Activated naive CD8-positive, alpha-beta T cell treated with anti-CD3 and anti-CD28 coated beads, Interleukin-2, amount 10 ng/mL, durations not matched to agents 7 days and 5 days (primary cell): ENCODE results near the gene PADI3. TPM values are rescaled to one million over a fixed set of nuclear protein-coding genes. Genes with fewer than 3 reads are reported as not detected.

Source experiments
- ATAC-seq: fragments of 150-1000 bp; cut with Tn5 transposase; one replicate; pipeline ENCODE4 v1.10.0; 2021; ENCODE audit warnings: low read depth, moderate library complexity
- POLR2A ChIA-PET: fragments of 350-600 bp; sonication (Branson Sonifier 250); formaldehyde crosslinking; loops from one replicate; lab custom pipeline; 2021; ENCODE audit warnings: antibody characterized with exemption; lab: Charles Lee
- DNase-seq: peaks from one replicate; pipeline ENCODE4 v3.0.0; 2021
- H3K27ac Mint-ChIP-seq: one replicate; pipeline ENCODE4 v1.8.0; 2022; ENCODE audit warnings: mild to moderate bottlenecking, mixed read lengths
- H3K27me3 Mint-ChIP-seq: one replicate; pipeline ENCODE4 v1.8.0; 2022; ENCODE audit warnings: mild to moderate bottlenecking, moderate library complexity, mixed read lengths
- H3K36me3 Mint-ChIP-seq: one replicate; pipeline ENCODE4 v1.8.0; 2021; ENCODE audit warnings: mild to moderate bottlenecking, mixed read lengths
- H3K4me1 Mint-ChIP-seq: one replicate; pipeline ENCODE4 v1.8.0; 2021; ENCODE audit warnings: mixed read lengths
- H3K4me3 Mint-ChIP-seq: one replicate; pipeline ENCODE4 v1.8.0; 2022; ENCODE audit warnings: mild to moderate bottlenecking, moderate library complexity, mixed read lengths
- H3K9me3 Mint-ChIP-seq: one replicate; pipeline ENCODE4 v1.8.0; 2021; ENCODE audit warnings: mixed read lengths
- total RNA-seq, 2 experiments: library from RNA; stranded (reverse); gene quantifications; one replicate each; pipeline ENCODE4 v1.2.3, GENCODE V29; 2021

Gene PADI3
- total RNA-seq, 2 experiments from 2014 or later: not detected

DNA sequence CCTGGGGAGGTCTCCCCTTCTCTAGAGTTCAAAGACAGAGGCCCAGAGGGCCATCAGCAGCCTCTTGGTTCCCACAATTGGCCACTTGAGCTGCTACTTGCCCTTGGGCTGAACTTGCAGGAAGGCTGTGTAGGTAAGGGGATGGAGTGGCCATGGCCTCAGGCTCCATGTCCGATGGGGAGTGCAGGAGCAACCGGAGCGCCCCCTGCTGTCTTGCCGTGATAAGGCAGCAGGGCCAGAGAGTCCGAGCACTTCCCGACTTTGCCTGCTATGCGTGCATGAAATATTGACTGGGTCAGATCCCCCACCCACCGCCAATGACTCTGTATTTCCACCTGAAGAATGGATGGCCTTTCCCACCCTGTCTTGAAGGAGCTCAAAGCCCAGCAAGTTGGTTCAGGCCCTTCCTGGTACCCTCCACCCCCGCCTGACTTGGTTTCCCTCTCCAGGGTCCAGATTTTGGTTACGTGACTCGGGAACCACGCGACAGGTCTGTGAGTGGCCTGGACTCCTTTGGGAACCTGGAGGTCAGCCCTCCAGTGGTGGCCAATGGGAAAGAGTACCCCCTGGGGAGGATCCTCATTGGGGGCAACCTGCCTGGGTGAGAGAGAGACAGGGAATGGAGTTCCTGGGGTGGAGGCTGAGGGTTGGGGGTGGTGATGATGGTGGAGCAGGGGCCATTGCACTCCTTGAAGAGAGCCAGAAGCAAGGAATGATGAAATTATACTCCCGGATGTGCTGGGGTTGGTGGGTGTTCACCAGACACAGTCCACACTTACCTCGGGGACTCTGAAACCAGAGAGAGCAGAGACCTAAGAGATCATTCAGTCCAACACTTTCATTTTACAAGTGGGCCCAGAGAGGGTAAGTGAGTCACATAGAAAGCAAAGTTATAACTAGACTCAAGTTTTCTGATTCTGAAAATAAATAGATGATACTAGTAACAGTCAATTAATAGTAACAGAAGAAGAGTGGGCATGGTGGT is 25.6 kb downstream of the PADI3 start:
- H3K9me3 Mint-ChIP-seq: no peaks in the 10 kb centered on the region
- peaks cover 15% of the 10 kb centered on the region for H3K27me3 Mint-ChIP-seq
- H3K4me3 Mint-ChIP-seq: no peak overlapping the region
- POLR2A ChIA-PET: no interaction called here
- H3K36me3 Mint-ChIP-seq: no peaks in the 10 kb centered on the region
- DNase-seq (peak; percentile 65), ATAC-seq (no peak)
- H3K4me1 Mint-ChIP-seq: peaks cover 1% of the 10 kb centered on the region
- no peak overlapping the region for H3K27ac Mint-ChIP-seq

DNA sequence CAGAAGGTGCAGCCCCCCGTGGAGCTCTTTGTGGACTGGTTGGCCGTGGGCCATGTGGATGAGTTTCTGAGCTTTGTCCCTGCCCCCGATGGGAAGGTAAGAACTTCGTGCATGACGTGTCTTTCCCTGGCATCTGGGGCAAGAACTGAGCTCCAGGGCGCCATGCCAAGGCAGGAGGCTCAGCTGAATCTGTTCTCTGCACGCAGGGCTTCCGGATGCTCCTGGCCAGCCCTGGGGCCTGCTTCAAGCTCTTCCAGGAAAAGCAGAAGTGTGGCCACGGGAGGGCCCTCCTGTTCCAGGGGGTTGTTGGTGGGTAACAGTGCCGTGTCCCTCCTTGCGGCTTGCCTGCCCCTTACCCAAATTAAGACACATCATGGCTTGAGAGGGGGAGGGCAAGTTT is 27.7 kb downstream of the PADI3 start:
- Mint-ChIP-seq H3K27me3 (peaks cover 17% of the 10 kb centered on the region), H3K9me3 (no peaks in the 10 kb centered on the region), H3K27ac (no peak overlapping the region), H3K36me3 (no peaks in the 10 kb centered on the region), H3K4me1 (peaks cover 1% of the 10 kb centered on the region), H3K4me3 (no peak overlapping the region)
- ATAC-seq (no peak), DNase-seq (no peak)
- POLR2A ChIA-PET: no interaction called here

DNA sequence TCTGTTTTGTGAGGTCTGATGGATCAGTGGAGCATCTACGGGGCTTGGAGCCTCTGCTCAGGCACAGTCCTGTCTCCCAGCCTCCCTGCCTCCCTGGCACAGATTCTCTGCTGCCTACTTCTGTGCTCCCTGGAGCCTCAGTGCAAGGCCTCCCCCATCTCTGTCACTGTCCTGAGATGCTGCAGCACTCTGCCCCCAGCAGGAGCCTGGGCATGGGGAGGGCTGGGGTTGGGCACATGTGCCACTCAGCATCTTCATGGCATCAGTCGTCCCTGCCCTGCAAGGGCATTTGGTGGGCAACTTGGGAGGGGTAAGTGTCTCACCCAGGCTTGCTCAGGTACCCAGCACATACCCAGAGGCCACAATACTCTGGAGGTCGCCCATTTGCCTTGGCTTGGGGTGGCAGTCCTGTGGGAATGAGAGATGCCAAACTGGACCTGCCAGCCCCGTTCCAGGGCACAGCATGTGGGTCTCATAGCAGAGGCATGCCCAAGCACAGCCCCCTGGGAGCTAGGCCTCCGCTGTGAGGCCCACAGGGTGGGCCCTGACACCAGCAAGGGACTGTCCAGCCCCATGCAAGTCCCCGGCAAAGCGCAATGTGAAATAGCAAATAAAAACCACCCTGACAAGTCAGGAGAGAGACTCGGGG is 28.7 kb downstream of the PADI3 start:
- POLR2A ChIA-PET: no interaction called here
- H3K27me3 Mint-ChIP-seq: peaks cover 28% of the 10 kb centered on the region
- no peak for ATAC-seq
- no peak for DNase-seq
- H3K36me3 Mint-ChIP-seq: no peaks in the 10 kb centered on the region
- H3K4me3 Mint-ChIP-seq: no peak overlapping the region
- no peak overlapping the region for H3K27ac Mint-ChIP-seq
- H3K9me3 Mint-ChIP-seq: no peaks in the 10 kb centered on the region
- peaks cover 7% of the 10 kb centered on the region for H3K4me1 Mint-ChIP-seq

DNA sequence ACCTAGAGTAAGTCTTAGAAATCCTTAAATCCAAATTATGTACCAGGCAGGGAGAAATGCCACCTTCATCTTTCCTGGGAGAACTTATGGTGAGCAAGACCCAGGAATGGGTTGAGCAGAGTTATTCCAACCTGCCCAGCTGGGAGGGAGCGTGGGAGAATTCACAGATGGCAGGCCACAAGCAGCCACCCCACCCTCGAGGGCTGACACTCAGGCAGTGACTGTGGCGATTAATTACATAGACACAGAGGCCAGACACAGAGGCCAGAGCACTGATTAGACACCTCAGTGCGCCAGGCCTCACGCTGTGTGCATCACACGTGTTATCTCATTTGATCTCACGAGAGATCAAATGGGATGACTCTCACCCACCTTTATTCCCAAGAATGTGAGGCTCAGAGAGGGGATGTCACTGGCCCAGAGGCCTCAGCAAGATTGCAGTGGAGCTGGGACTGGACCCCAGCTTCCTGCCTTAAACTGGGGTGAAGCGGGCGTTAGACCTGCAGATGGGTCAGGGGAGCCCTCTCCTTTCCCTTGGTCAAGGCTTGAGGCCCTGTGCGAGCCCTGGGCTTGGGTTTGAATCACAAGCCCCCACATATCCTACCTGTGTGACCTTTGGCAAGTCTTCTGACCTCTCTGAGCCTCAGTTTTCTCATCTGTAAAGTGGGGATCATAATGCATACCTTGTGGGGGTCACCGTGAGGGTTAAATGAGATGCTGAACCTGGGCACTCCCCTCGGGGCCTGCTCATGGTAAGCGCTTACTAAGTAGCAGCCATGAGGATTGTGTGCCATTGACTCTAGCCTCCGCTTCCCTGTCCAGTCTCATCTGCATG is 30.3 kb downstream of the PADI3 start:
- ATAC-seq: no peak
- Mint-ChIP-seq H3K36me3 (no peaks in the 10 kb centered on the region), H3K4me1 (peaks cover 7% of the 10 kb centered on the region), H3K9me3 (no peaks in the 10 kb centered on the region), H3K27me3 (peaks cover 28% of the 10 kb centered on the region), H3K27ac (no peak overlapping the region), H3K4me3 (no peak overlapping the region)
- POLR2A ChIA-PET: no interaction called here
- DNase-seq: no peak

DNA sequence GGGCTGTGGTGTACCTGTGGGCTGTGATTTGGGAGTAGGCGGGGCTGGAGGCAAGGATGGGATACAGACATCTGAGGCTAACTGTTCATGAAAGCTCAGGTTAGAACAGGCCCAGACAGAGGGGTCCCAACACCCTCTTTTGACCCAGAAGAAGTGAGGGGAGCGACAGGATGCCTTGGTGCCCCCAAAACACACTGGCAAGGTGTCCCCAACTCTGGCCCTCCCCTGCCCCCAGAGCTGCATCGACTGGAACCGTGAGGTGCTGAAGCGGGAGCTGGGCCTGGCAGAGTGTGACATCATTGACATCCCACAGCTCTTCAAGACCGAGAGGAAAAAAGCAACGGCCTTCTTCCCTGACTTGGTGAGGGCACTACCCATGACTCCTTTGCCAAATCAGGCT is 31.5 kb downstream of the PADI3 start:
- Mint-ChIP-seq H3K4me3 (no peak overlapping the region), H3K4me1 (peaks cover 6% of the 10 kb centered on the region), H3K36me3 (no peaks in the 10 kb centered on the region), H3K9me3 (no peaks in the 10 kb centered on the region), H3K27ac (no peak overlapping the region), H3K27me3 (peaks cover 20% of the 10 kb centered on the region)
- ATAC-seq (no peak), DNase-seq (no peak)
- POLR2A ChIA-PET: no interaction called here

DNA sequence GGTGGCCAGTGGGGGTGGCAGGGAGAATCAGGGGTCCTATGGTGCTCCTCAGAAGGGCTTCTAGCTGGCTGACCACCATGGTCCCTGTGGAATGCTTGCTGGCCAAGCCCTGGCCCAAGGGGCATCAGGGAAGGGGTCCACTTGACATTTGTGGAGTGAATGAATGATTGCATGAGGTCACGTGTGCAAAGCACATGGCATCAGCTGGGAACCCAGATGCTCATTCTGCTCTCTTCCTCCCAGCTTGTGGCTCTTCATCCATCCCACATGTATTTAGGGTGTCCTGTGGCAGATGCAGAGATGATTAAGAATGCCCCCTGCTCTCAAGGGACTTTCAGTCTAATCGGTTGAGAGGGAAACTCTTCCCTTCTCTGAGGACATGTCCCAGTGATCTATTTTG is 32.0 kb downstream of the PADI3 start:
- ATAC-seq: no peak
- DNase-seq: no peak
- Mint-ChIP-seq H3K27ac (no peak overlapping the region), H3K36me3 (no peaks in the 10 kb centered on the region), H3K9me3 (no peaks in the 10 kb centered on the region), H3K4me1 (peaks cover 5% of the 10 kb centered on the region), H3K4me3 (no peak overlapping the region), H3K27me3 (peaks cover 16% of the 10 kb centered on the region)
- POLR2A ChIA-PET: no interaction called here

DNA sequence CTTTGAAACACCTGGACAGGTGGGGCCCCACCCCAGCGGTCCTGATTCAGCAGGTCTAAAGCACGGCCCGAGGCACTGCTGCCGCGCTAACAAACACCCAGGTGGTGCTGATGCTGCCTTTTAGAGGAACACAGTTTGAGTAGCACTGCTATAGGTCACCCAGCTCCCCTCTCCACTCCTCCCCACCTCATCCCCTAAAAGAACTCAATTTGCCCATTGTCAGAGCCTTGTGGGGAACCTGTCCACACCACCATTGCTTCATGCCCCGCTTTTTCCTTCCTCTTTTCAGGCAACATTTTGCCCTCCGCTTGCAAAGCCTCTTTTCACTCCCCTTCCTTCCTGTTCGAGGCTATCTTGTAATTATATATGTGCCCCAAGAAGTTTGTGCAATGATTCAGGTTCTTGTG is 32.9 kb downstream of the PADI3 start:
- POLR2A ChIA-PET: no interaction called here
- Mint-ChIP-seq H3K4me3 (no peak overlapping the region), H3K4me1 (peaks cover 5% of the 10 kb centered on the region), H3K27me3 (peaks cover 13% of the 10 kb centered on the region), H3K27ac (no peak overlapping the region), H3K9me3 (no peaks in the 10 kb centered on the region), H3K36me3 (no peaks in the 10 kb centered on the region)
- ATAC-seq: no peak
- no peak for DNase-seq

DNA sequence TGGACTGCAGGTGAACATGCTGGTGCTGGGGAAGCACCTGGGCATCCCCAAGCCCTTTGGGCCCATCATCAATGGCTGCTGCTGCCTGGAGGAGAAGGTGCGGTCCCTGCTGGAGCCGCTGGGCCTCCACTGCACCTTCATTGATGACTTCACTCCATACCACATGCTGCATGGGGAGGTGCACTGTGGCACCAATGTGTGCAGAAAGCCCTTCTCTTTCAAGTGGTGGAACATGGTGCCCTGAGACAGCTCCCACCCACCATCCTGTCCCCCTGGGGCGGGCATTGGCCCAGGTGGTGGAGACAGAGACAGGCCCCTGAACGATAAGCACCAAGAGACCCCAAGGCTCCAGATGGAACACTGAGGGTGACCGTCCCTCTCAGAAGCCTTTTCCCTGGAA is 33.9 kb downstream of the PADI3 start:
- DNase-seq: no peak
- Mint-ChIP-seq H3K27me3 (peaks cover 13% of the 10 kb centered on the region), H3K4me3 (no peak overlapping the region), H3K36me3 (no peaks in the 10 kb centered on the region), H3K27ac (no peak overlapping the region), H3K9me3 (no peaks in the 10 kb centered on the region), H3K4me1 (peaks cover 5% of the 10 kb centered on the region)
- POLR2A ChIA-PET: no interaction called here
- no peak for ATAC-seq

DNA sequence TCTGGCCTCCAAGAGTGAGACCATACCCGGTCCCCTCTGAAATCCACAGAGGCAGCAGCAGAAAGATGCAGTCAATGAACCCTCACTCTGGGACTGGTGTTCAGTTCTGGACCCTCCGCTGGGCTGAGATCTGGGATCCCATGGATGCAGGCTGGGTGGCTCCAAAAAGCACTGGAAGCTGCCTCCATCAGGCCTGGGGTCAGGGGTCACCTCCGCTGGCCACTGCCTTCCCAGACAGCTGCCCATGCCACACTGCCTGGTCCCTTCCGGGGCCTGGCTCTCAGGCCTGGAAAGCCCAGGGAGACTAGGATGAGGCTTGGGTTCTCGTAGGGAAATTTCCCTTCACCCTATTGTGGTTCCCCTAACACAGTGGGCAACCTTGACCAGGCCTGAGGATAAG is 37.7 kb downstream of the PADI3 start:
- peaks cover 22% of the 10 kb centered on the region for H3K27me3 Mint-ChIP-seq
- H3K36me3 Mint-ChIP-seq: no peaks in the 10 kb centered on the region
- ATAC-seq (no peak), DNase-seq (no peak)
- peaks cover 5% of the 10 kb centered on the region for H3K4me1 Mint-ChIP-seq
- H3K27ac Mint-ChIP-seq: no peak overlapping the region
- POLR2A ChIA-PET: no interaction called here
- no peak overlapping the region for H3K4me3 Mint-ChIP-seq
- no peaks in the 10 kb centered on the region for H3K9me3 Mint-ChIP-seq

DNA sequence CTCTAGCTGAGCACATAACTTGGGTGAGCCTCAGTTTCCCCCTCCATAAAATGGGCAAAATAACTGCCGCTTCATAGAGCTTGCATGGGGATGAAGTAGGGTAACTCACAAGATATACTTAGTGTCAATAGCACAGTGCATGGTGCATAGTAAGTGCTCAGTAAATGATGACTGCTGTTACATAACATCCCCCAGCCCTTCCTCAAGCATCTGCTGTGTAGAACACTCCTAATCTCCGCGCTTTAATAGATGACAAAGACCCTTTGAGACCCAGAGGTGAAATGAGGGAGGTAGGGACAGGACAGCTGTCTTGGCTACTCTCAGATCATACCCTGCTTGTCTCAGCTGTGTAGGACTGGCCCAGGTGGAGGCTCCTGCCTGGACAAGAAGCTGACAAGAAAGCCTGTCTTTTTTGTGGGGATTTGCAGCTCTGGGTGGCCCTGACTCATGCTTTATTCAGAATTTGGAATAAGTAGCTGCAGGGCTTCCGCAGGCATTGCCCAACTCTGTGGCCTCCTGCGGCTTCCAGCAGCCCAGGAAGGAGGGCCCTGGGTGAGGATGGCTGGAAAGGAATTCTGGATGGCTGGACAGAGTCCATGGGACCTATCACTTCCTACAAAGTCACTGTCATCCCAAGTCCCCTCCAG is 38.4 kb downstream of the PADI3 start:
- Mint-ChIP-seq H3K36me3 (no peaks in the 10 kb centered on the region), H3K4me3 (no peak overlapping the region), H3K27ac (no peak overlapping the region), H3K4me1 (peaks cover under 1% of the 10 kb centered on the region), H3K27me3 (peaks cover 18% of the 10 kb centered on the region), H3K9me3 (no peaks in the 10 kb centered on the region)
- DNase-seq (no peak), ATAC-seq (no peak)
- POLR2A ChIA-PET: no interaction called here

DNA sequence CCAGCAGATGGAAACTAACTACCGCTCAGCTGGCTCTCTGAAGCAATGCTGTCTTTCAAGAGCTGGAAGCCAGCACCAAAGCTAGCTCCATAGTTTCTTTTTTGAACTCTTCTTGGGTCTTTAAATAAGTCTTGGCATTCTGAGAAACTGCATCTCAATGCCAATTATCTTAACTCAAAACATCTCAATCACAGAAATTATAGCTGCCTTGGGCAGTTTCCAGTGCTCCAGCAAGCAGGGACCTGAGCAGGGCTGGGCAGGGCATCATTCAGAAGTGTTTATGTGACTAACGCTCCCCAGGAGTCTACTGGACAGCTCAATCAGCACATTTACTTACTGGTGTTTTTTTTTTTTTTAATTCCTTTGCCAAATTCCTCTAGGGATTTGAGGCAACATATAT is 40.8 kb downstream of the PADI3 start:
- no peak for DNase-seq
- POLR2A ChIA-PET: no interaction called here
- Mint-ChIP-seq H3K27me3 (peaks cover 23% of the 10 kb centered on the region), H3K4me1 (no peaks in the 10 kb centered on the region), H3K4me3 (no peak overlapping the region), H3K36me3 (no peaks in the 10 kb centered on the region), H3K9me3 (no peaks in the 10 kb centered on the region), H3K27ac (no peak overlapping the region)
- no peak for ATAC-seq

DNA sequence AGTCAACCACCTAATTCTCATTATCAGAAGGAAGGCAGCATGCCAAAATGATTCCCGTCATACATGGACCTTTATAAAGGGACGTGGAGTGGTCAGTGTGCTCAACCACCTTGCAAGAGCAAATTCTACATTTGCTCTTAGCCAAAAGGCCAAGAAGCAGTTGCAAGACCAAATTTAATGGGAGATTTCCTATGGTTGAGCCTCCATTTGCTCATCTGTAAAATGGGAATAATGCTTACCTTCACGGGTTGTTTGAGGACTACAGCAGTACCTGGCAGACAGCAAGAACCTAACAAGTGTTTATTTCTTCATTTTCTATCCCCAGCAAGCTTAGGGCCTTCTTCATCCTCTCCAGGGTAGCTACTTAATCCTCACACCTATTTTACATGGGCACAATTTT is 41.7 kb downstream of the PADI3 start:
- H3K9me3 Mint-ChIP-seq: no peaks in the 10 kb centered on the region
- H3K36me3 Mint-ChIP-seq: no peaks in the 10 kb centered on the region
- H3K27me3 Mint-ChIP-seq: peaks cover 23% of the 10 kb centered on the region
- H3K27ac Mint-ChIP-seq: no peak overlapping the region
- ATAC-seq (no peak), DNase-seq (no peak)
- no peaks in the 10 kb centered on the region for H3K4me1 Mint-ChIP-seq
- H3K4me3 Mint-ChIP-seq: no peak overlapping the region
- POLR2A ChIA-PET: no interaction called here
